Subcutaneous abdominal adipose tissue (tissue), 5 donors: ENCODE data around the gene CST11.

ENCODE experiments used
- H3K27ac ChIP-seq: one replicate; pipeline ENCODE4 v1.7.0; 2013; ENCODE audit warnings: low read depth, mild to moderate bottlenecking, inconsistent platforms, low read length, moderate library complexity
- H3K27me3 ChIP-seq, 5 donors: one replicate each; pipeline ENCODE4 v1.7.0; 2013; ENCODE audit warnings: low read length in 5 of 5, inconsistent platforms in 1 of 5; ENCODE audit not compliant: control insufficient read depth in 5 of 5, insufficient read depth in 4 of 5
- H3K36me3 ChIP-seq, 5 donors: one replicate each; pipeline ENCODE4 v1.7.0; 2013; ENCODE audit warnings: low read length in 5 of 5; ENCODE audit not compliant: control insufficient read depth in 5 of 5, insufficient read depth in 5 of 5
- H3K4me1 ChIP-seq, 5 donors: one replicate each; pipeline ENCODE4 v1.7.0; 2013; ENCODE audit warnings: low read length in 5 of 5, mild to moderate bottlenecking in 3 of 5, moderate library complexity in 1 of 5; ENCODE audit not compliant: control insufficient read depth in 5 of 5, insufficient read depth in 5 of 5
- H3K4me3 ChIP-seq, 5 donors: one replicate each; pipeline ENCODE4 v1.7.0; 2013; ENCODE audit warnings: low read length in 5 of 5, low read depth in 1 of 5
- H3K9ac ChIP-seq, 5 donors: one replicate each; pipeline ENCODE4 v1.7.0; 2013; ENCODE audit warnings: low read length in 5 of 5, mild to moderate bottlenecking in 4 of 5, moderate library complexity in 3 of 5
- H3K9me3 ChIP-seq, 5 donors: one replicate each; pipeline ENCODE4 v1.7.0; 2013; ENCODE audit warnings: low read length in 5 of 5; ENCODE audit not compliant: control insufficient read depth in 5 of 5
- donor health status: healthy.
- donor health status: healthy.
- donor health status: healthy.
- donor health status: healthy.
- donor health status: healthy.

Gene CST11

DNA sequence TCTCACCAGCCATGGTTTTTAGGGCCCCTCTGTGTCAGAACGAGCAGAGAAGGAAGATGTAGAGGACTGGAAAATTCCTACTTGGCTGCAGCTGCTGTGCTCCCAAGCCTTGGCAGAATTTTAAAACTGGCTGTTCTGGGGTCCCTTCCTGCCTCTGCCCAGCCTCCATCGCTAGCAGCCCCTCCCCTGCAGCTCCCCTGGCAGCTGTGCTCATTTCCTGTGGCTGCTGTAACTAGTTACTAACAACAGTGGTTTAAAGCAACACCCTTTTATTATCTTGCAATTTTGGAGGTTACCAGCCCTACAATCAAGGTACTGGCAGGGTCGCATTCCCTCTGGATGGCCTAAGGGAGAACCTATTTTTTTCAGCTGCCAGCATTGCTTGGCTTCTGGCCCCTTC is 3.7 kb upstream of the CST11 start:
- no peak overlapping the region for H3K4me3 ChIP-seq
- no peaks in the 10 kb centered on the region for H3K36me3 ChIP-seq
- H3K4me1 ChIP-seq, result no peaks in the 10 kb centered on the region
- peaks cover 0 to 17% (median 6%) of the 10 kb centered on the region in 5 donors for H3K27me3 ChIP-seq
- no peak overlapping the region for H3K27ac ChIP-seq
- H3K9ac ChIP-seq, result no peak overlapping the region
- H3K9me3 ChIP-seq, result peaks cover 0 to 6% (median 3%) of the 10 kb centered on the region in 5 donors

DNA sequence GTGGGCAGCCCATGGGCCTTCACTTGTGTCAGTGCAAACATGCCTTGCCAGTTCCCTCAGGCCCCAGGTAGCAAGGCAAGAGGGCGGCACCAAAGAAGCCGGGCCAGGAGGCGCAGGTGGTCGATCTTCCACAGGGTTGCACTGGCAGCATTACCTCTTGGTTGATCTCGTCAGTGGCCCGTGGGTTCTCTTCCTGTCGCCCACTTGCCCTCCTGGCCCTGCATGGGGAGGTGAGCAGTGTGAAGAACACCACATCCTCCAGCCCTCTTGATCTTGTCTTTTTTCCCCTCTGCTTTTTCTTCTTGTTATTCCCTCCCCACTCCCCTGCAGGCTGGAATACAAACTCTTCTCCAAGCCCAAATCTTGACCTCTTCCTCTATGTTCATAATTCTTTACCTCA is 3.0 kb upstream of the CST11 start:
- H3K27ac ChIP-seq, result no peak overlapping the region
- no peaks in the 10 kb centered on the region for H3K4me1 ChIP-seq

DNA sequence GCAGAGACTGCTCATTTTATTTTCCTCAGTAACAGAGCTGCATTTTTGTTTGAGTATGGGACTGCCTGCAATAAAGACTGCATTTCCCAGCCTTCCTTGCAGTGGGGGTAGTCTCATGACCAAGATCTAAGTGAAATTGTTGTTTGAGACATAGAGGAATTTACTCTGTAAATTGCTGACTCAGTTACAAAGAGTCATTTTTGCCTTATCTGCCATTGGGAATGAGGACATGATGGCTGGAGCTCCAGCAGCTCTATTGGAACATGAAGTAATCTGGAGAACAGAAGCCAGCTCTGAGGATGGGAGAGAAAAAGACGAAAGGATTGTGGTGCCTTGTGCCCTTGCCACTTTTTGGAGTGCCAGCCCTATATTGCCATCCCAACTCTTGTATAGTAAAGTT is 2.1 kb upstream of the CST11 start:
- no peak overlapping the region for H3K27ac ChIP-seq
- H3K4me3 ChIP-seq, result no peak overlapping the region
- no peak overlapping the region for H3K9ac ChIP-seq
- peaks cover 0 to 17% (median 6%) of the 10 kb centered on the region in 5 donors for H3K27me3 ChIP-seq
- no peaks in the 10 kb centered on the region for H3K4me1 ChIP-seq
- H3K36me3 ChIP-seq, result no peaks in the 10 kb centered on the region
- peaks cover 0 to 6% (median 3%) of the 10 kb centered on the region in 5 donors for H3K9me3 ChIP-seq

More for the DNA sequence above, 3.0 kb upstream of the CST11 start:
- H3K9me3 ChIP-seq, result peaks cover 0 to 6% (median 3%) of the 10 kb centered on the region in 5 donors
- H3K4me3 ChIP-seq, result no peak overlapping the region
- no peaks in the 10 kb centered on the region for H3K36me3 ChIP-seq
- H3K27me3 ChIP-seq, result peaks cover 0 to 17% (median 6%) of the 10 kb centered on the region in 5 donors
- H3K9ac ChIP-seq, result no peak overlapping the region

DNA sequence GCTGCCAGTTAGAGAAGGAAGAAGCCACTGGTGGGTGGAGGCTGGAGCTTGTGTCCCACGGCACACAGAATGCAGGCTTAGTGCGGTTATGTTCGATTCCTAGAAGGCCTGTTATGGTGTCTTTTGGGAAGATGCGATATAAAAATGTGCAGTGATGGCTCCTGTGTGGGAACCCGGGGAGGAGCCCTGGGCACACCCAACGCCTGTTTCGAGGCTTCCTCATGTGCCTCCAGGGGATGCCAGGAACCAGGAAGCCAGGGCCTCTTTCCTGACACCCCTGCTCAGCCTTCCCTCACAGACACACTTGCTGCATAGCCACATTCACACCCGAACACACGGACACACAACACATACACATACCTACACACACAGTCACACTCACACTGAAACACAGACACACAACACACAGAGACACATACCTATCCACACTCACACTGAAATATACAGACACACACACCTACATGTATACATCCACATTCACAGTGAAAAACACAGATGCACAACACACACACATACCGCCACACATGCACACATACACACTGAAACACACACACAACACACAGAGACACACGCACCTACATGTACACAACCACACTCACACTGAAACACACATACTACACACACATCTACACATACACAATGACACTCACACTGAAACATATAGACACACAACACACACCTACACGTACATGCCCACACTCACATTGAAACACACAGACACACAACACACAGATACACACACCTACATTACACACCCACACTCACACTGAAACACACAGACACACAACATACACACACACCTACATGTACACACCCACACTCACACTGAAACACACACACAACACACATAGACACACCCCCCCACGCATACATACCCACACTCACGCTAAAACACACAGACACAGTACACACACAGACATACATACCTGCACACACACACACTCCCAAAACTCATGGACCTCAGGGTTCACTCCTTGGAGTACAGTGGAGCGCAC is 1.2 kb upstream of the CST11 start:
- H3K4me3 ChIP-seq, result no peak overlapping the region
- peaks cover 0 to 21% (median 9%) of the 10 kb centered on the region in 5 donors for H3K27me3 ChIP-seq
- H3K36me3 ChIP-seq, result no peaks in the 10 kb centered on the region
- H3K9me3 ChIP-seq, result peaks cover 0 to 6% (median 3%) of the 10 kb centered on the region in 5 donors
- no peak overlapping the region for H3K27ac ChIP-seq
- no peaks in the 10 kb centered on the region for H3K4me1 ChIP-seq
- H3K9ac ChIP-seq, result no peak overlapping the region

DNA sequence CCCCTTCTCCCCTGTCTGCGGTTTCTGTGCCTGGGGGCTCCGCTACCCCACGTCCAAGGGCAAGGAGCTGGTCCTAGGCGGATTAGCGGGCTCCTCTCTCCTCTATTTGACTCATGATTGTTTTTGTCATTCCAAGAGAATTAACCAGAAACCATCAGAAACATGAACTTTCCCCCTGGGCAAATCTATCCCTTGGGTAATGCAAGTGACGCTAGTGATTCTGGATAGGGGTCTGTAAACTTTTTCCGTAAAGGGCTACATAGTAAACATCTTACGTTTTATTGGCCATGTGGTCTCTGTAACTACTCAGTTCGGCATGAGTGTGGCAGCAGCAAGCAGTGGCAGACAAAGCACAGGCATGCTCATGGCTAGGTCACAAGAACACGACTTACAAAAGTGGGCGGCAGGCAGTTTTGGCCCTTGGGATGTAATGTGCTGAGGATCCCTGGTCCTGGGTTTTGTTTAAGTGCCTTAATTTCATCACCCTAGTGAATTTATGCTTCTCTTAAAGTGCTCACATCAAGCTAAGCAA is 654 bp downstream of the CST11 start:
- Histone ChIP-seq H3K9me3 (peaks cover 0 to 6% (median 3%) of the 10 kb centered on the region in 5 donors), H3K4me1 (no peaks in the 10 kb centered on the region), H3K9ac (no peak overlapping the region), H3K27me3 (peaks cover 0 to 21% (median 9%) of the 10 kb centered on the region in 5 donors), H3K36me3 (no peaks in the 10 kb centered on the region), H3K4me3 (no peak overlapping the region), H3K27ac (no peak overlapping the region)

DNA sequence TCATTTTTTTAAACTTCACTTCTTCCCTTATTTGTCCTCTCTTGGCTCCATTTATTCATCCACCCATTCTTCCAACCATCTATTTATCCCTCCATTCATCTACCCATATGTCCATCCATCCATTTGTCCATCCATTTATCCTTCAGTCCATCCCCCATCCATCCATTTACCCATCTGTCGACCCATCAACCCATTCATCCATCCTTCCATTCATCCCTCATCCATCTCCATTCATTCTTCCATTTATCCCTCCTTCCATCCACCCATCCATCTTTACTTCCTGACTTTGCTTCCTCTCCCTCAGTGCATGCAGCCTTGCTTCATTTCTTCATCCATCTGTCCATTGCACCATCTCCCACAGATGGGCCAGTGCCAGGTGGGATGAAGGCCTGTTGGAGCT is 1.8 kb downstream of the CST11 start:
- Histone ChIP-seq H3K4me3 (no peak overlapping the region), H3K9ac (no peak overlapping the region), H3K36me3 (no peaks in the 10 kb centered on the region), H3K27ac (no peak overlapping the region), H3K9me3 (peaks cover 0 to 6% (median 0%) of the 10 kb centered on the region in 5 donors), H3K4me1 (no peaks in the 10 kb centered on the region), H3K27me3 (peaks cover 0 to 21% (median 9%) of the 10 kb centered on the region in 5 donors)

DNA sequence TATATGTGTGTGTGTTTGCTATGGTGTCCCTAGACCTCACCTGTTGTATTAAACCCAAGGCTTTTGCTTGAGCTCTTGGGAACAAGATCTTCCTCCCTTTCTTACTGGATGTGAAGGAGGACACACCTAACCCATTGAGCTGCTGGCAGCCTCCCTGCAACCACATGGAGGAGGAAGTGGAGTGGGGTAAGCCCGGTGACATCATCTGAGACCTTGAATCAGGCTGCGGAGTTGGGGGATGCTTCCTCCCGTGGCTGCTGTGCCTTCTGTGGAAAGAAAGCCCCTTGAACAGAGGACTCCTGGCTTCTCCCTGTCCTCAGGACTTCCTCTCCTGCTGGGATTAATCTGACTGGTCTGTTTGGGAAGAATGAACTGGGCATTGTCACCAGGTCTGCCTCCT is 3.3 kb downstream of the CST11 start:
- H3K4me3 ChIP-seq, result no peak overlapping the region
- H3K27ac ChIP-seq, result no peak overlapping the region
- no peaks in the 10 kb centered on the region for H3K36me3 ChIP-seq

DNA sequence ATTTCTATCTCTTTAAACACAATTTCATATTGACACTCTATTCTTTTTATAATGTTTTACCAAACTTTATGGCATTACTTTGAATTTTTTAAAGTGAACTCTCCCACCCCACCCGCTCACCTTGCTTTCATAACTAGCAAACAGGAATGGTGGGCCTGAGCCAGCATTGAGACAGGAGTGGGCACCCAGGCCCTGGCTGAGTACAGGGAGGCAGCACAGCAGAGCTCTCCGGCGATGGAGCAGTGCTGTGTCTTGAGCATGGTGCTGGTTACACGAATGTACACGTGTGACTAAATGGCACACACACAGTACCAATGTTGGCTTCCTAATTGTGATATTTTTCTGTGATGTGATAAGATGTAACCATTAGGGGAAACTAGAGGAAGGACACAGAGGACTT is 4.5 kb downstream of the CST11 start:
- Histone ChIP-seq H3K9ac (no peak overlapping the region), H3K4me1 (no peaks in the 10 kb centered on the region), H3K27ac (no peak overlapping the region), H3K36me3 (no peaks in the 10 kb centered on the region), H3K27me3 (peaks cover 4 to 12% (median 6%) of the 10 kb centered on the region in 5 donors), H3K4me3 (no peak overlapping the region), H3K9me3 (no peaks in the 10 kb centered on the region)

More for the DNA sequence above, 3.3 kb downstream of the CST11 start:
- Histone ChIP-seq H3K9ac (no peak overlapping the region), H3K27me3 (peaks cover under 1 to 21% (median 9%) of the 10 kb centered on the region in 5 donors), H3K9me3 (no peaks in the 10 kb centered on the region), H3K4me1 (no peaks in the 10 kb centered on the region)

DNA sequence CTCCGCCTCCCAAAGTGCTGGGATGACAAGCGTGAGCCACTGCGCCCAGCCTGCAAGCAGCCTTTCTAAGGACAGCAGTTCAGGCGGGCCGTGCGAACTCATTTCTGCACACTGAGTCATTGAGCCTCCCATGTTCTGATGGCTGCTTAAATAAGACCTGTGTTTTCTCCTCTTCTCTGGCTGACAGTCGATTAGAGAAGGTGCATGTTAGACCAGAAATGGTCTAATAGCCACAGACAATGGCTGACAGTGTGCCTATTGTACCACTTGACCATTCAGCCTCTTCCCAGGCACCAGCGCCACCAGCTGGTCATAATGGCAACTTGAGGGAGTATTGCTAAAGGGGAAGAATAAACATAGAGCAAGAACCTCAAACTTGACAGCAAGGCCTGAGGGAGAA is 6.2 kb downstream of the CST11 start:
- Histone ChIP-seq H3K9ac (no peak overlapping the region), H3K27me3 (peaks cover 0 to 7% (median 4%) of the 10 kb centered on the region in 5 donors), H3K9me3 (no peaks in the 10 kb centered on the region), H3K4me1 (no peaks in the 10 kb centered on the region), H3K36me3 (no peaks in the 10 kb centered on the region), H3K4me3 (no peak overlapping the region), H3K27ac (no peak overlapping the region)

DNA sequence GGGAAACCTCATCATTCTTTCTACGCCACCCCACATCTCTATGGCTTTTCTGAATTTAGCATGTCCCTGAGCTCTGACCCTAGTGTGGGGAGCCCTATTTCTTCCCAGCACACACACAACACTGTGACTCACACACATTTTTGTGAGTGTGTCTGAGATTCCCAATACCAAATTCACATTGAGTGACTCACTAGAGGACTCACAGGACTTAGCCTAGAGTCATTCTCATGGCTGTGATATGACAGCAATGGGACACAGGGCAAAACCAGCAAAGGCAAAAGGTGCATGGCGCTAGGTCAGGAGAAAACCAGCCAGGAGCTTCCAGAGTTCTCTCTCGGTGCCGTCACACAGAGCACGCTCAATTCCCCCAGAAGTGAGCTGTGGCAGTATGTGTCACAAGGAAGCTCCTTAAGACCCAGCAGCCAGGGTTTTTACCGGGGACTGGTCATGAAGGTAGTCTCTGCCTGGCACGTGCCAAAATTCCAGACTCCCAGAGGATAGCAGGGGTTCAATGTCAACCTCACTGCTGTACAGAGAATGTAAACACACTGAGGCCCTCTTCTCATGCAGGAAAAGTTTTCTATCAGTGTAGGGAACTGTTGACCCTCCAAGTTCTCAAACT is 7.0 kb downstream of the CST11 start:
- H3K27ac ChIP-seq, result no peak overlapping the region

More for the DNA sequence above, 7.0 kb downstream of the CST11 start:
- H3K4me3 ChIP-seq, result no peak overlapping the region
- H3K4me1 ChIP-seq, result no peaks in the 10 kb centered on the region
- no peaks in the 10 kb centered on the region for H3K9me3 ChIP-seq
- no peak overlapping the region for H3K9ac ChIP-seq
- H3K27me3 ChIP-seq, result peaks cover 0 to 7% (median 4%) of the 10 kb centered on the region in 5 donors
- no peaks in the 10 kb centered on the region for H3K36me3 ChIP-seq
